Fibroblast of villous mesenchyme (primary cell): Measurements from ENCODE around the gene NGDN. TPM values are rescaled to one million over a fixed set of nuclear protein-coding genes. Genes with fewer than 3 reads are reported as not detected.

Source experiments
- DNase-seq: peaks from one replicate; pipeline ENCODE4 v3.0.0-alpha.2; 2010; ENCODE audit warnings: low read depth
- H3K4me3 ChIP-seq: 2 replicates; pipeline ENCODE4 v1.5.1; 2011; ENCODE audit warnings: low read depth, mild to moderate bottlenecking, low read length
- CTCF ChIP-seq: IDR thresholded peaks from 2 replicates; pipeline ENCODE4 v1.5.1; 2012; ENCODE audit warnings: low read depth, mild to moderate bottlenecking, low read length; ENCODE audit not compliant: insufficient read depth
- total RNA-seq: library from RNA; depleted of rRNA; stranded (reverse); fragments of >200 nt; gene quantifications from 2 replicates; pipeline ENCODE4 v1.2.3, GENCODE V29; 2012

Gene NGDN
- total RNA-seq, 1 donor: 41.9 TPM

DNA sequence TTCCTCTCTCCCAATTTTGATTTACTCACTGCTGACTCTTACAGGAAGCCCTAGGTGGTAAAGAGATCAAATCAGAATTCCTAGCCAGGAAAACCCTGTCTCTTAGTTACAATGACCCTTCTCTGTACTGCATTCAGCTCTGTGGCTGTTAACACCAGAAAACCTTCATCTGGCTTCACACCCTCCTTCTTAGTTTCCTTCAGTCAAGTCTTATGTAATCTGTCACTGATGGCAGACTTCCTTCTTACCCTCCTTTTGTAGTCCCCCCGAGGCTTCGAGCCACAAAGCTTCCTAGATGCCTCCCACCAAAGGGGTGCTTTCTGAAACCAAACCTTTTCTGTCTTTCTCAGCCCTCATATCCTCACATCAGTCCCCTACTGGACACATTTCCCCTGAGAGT is 16.5 kb downstream of the NGDN start:
- no peak for TF ChIP-seq CTCF
- no peak for DNase-seq

DNA sequence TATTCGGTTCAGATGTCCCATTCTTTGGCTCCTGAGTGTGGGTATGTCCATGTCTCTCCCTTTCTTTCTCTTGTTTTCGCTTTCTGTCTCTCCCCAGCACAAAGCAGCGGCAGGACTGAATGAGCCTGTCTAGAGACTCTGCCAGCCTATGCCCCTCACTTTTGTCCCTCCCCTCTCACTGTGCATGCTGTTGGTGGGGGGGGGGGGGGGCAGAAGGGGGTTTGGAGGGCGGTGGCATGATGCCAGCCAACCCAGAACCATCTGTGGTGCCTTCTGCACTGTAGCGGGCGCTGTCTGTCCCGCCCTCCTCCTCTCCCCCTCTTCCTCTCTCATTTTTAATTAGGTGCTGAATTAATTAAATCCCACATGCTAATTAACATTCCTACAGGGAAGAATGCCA is 17.7 kb downstream of the NGDN start:
- H3K4me3 ChIP-seq: no peak overlapping the region
- DNase-seq: no peak
- TF ChIP-seq CTCF: no peak

More for the DNA sequence above, 16.5 kb downstream of the NGDN start:
- no peak overlapping the region for H3K4me3 ChIP-seq

DNA sequence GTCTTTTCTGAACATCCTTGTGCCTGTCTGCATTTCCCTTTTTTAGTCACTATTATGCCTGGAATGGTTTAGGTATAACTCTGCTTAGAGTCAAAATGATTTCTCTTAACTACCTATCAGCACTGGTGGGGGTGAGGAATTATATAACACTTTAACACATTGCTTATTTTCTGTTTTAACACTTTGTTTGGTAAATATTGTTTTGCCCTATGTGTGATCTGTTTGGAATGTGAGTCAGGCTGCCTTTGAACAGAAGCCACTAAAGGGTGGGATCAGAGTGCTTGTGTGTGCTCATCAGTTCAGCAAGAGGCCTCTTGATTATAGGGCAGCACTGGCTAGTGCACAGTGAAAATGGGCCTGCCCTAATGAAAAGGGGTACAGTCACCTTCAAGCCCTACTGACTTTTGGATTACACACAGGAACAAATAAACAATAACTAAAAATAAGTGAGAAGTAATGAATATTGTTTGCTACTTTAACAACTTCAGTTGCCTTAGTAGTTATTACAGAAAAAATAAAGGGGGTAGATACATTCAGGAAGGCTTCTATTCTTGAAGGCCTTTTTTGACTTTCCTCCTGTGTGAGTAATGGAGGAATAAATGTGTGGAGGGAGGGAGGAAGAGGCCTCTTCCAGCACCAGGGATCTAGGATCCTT is 23.2 kb downstream of the NGDN start:
- H3K4me3 ChIP-seq: no peak overlapping the region
- peak; percentile 43 for DNase-seq
- no peak for TF ChIP-seq CTCF

GRCh38 chr14:23494223-23494622 is 24.7 kb downstream of the NGDN start:
- DNase-seq: peak; percentile 20
- H3K4me3 ChIP-seq: no peak overlapping the region
- TF ChIP-seq CTCF: no peak

DNA sequence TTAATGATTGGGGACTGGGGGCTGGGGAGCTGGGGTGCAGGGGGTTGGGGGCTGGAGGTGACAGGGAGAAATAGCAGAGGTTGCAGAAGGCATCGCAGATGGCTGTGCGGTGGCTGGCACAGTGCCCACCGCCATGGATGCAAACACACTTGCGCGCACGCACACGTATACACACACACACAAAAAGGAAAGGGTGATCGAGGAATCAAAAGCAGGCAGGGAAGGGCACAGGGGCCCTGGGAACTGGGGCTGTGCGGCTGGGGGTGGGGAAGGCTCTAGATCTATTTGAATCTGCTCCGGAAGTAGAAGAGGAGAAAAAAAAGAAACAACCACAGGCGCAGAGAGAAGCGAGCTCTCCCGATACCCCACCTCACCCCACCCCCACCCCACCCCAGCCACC is 42.7 kb downstream of the NGDN start:
- no peak for DNase-seq
- TF ChIP-seq CTCF: no peak
- H3K4me3 ChIP-seq: no peak overlapping the region

GRCh38 chr14:23513005-23513817 is 43.7 kb downstream of the NGDN start:
- no peak for DNase-seq
- no peak for TF ChIP-seq CTCF
- H3K4me3 ChIP-seq: no peak overlapping the region
